DMS114 treated with DMSO at 0.1 percent for 48 hours (cell line): ENCODE data around the gene PPM1N.

Experiments
- DNase-seq: peaks from one replicate; lab custom pipeline; 2025; ENCODE audit not compliant: unreplicated experiment; lab: John Stamatoyannopoulos, UW

PPM1N gene

DNA sequence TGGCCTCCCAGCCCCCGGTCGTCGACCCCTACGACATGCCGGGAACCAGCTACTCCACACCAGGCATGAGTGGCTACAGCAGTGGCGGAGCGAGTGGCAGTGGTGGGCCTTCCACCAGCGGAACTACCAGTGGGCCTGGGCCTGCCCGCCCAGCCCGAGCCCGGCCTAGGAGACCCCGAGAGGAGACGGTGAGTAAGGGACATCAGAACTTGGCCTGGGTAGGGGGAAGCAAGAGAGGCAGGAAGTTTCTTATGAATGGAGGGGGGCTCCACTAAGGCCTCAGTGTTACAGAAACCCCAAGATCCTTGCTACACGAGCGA is 27.5 kb upstream of the PPM1N start:
- DNase-seq = no peak

DNA sequence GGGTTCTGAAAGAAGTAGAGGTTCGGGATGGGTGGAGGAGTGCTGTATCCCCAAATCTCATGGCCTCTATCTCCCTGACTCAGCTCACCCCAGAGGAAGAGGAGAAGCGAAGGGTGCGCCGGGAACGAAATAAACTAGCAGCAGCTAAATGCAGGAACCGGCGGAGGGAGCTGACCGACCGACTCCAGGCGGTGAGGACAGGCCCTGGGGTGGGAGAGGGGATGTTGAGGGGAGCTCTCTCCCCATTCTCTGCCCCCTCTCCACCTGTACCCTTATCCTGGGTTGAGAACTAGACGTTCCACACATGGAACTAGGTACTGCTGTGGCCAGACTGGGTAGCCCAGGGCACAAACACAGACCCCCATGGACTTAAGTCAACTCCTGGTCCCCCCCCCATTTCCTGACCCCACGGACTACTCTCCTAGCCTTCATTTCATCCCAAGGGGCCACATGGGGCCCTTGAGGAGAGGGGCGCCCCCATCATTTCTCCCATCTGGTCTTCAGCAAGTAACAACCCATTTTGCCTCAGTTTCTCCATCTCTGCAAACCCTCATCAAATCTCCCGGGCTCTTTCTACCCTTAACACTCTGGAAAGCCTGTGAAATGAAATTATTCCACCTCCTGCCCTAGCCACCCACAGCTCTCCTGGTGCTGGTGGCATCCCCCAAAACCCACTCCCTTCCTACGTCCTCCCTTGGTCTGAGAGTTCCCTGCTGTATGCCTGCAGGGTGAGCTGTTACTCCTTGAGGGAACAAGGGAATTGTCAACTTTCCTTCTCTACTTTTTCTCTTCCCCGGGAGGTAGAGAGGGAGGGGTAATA is 26.9 kb upstream of the PPM1N start:
- DNase-seq = no peak

DNA sequence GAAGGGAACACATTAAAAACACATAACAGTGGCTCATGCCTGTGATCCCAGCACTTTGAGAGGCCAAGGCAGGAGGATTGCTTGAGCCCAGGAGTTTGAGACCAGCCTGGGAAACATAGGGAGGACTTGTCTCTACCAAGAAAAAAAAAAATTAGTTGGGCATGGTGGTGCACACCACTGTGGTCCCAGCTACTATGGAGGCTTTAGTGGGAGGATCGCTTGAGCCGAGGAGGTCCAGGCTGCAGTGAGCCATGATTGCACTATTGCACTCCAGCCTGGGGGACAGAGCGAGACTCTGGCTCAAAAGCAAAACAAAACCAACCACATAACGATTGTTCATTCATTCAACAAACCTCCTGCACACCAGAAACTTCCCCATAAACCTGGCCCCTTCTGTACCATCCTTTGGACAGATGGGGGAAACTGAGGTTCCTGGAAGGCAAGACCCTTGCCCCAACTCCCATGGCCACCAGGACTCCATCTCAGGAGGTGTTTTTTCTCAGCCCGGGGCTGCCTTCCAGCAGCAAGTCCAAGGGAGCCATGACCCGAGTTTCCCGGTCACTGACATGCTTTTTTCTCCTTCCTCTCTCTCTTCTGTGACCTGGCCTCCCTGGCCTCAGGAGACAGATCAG is 26.2 kb upstream of the PPM1N start:
- DNase-seq = no peak

DNA sequence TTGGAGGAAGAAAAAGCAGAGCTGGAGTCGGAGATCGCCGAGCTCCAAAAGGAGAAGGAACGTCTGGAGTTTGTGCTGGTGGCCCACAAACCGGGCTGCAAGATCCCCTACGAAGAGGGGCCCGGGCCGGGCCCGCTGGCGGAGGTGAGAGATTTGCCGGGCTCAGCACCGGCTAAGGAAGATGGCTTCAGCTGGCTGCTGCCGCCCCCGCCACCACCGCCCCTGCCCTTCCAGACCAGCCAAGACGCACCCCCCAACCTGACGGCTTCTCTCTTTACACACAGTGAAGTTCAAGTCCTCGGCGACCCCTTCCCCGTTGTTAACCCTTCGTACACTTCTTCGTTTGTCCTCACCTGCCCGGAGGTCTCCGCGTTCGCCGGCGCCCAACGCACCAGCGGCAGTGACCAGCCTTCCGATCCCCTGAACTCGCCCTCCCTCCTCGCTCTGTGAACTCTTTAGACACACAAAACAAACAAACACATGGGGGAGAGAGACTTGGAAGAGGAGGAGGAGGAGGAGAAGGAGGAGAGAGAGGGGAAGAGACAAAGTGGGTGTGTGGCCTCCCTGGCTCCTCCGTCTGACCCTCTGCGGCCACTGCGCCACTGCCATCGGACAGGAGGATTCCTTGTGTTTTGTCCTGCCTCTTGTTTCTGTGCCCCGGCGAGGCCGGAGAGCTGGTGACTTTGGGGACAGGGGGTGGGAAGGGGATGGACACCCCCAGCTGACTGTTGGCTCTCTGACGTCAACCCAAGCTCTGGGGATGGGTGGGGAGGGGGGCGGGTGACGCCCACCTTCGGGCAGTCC is 25.5 kb upstream of the PPM1N start:
- no peak for DNase-seq

DNA sequence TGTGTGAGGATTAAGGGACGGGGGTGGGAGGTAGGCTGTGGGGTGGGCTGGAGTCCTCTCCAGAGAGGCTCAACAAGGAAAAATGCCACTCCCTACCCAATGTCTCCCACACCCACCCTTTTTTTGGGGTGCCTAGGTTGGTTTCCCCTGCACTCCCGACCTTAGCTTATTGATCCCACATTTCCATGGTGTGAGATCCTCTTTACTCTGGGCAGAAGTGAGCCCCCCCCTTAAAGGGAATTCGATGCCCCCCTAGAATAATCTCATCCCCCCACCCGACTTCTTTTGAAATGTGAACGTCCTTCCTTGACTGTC is 24.9 kb upstream of the PPM1N start:
- DNase-seq = no peak

DNA sequence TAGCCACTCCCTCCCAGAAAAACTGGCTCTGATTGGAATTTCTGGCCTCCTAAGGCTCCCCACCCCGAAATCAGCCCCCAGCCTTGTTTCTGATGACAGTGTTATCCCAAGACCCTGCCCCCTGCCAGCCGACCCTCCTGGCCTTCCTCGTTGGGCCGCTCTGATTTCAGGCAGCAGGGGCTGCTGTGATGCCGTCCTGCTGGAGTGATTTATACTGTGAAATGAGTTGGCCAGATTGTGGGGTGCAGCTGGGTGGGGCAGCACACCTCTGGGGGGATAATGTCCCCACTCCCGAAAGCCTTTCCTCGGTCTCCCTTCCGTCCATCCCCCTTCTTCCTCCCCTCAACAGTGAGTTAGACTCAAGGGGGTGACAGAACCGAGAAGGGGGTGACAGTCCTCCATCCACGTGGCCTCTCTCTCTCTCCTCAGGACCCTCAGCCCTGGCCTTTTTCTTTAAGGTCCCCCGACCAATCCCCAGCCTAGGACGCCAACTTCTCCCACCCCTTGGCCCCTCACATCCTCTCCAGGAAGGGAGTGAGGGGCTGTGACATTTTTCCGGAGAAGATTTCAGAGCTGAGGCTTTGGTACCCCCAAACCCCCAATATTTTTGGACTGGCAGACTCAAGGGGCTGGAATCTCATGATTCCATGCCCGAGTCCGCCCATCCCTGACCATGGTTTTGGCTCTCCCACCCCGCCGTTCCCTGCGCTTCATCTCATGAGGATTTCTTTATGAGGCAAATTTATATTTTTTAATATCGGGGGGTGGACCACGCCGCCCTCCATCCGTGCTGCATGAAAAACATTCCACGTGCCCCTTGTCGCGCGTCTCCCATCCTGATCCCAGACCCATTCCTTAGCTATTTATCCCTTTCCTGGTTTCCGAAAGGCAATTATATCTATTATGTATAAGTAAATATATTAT is 24.3 kb upstream of the PPM1N start:
- no peak for DNase-seq

DNA sequence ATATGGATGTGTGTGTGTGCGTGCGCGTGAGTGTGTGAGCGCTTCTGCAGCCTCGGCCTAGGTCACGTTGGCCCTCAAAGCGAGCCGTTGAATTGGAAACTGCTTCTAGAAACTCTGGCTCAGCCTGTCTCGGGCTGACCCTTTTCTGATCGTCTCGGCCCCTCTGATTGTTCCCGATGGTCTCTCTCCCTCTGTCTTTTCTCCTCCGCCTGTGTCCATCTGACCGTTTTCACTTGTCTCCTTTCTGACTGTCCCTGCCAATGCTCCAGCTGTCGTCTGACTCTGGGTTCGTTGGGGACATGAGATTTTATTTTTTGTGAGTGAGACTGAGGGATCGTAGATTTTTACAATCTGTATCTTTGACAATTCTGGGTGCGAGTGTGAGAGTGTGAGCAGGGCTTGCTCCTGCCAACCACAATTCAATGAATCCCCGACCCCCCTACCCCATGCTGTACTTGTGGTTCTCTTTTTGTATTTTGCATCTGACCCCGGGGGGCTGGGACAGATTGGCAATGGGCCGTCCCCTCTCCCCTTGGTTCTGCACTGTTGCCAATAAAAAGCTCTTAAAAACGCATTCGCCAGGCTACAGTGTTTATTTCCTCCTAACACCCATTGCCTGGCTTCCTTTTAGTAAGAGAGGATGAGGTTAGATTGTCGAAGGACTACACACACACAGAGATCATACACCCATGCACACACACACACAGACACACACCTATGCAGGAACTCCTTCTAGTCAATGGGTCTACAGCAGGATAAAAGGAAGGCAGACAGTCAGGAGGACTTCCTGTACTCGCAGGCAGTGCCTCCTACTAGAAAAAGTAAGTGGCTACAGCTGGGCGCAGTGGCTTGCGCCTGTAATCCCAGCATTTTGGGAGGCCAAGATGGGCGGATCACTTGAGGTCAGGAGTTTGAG is 23.4 kb upstream of the PPM1N start:
- DNase-seq = no peak

DNA sequence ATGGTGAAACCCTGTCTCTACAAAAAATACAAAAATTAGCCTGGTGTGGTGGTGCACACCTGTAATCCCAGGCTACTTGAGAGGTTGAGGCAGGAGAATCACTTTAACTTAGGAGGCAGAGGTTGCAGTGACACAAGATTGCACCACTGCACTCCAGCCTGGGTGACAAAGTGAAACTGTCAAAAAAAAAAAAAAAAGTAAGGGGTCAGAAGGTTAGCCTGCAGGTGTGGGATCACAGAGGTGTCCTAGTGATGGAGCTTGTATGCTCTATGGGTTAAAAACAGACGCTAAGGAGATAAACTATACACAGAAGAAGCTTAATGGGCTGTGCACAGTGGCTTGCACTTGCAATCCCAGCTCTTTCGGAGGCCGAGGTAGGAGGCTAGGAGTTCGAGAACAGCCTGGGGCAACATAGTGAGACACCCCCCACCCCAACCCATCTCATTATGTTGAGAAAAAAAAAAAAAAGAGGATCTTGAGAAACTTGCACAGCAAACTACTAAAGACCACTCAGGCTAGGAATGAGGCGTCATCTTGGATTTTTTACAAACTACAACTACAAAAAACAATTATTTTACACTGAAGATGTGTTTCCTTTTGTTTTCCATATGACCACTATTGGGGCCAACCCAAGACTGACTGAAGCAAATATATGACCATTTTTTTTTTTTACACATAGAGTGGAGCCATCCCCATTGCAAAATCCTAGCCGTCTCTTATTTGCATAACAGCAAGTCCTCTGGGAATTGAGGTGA is 22.5 kb upstream of the PPM1N start:
- DNase-seq = no peak

DNA sequence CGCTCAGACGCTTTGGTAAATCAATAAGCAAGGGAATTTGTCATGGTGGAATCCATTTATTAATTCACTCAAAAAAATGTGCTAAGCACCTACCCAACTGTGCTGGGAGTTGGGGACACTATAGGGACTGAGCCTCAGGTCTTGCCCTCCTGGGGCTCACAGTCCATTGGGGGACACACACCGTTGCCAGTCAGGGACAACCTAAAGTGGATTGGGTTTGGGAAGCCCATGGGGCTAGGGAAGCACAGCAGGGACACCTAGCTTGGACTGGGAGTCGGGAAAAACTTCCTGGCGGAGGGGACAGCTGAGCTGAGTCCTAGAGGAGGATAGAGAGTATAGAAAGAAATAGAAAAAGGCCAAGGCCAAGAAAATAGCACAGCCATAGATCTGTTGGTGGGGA is 21.9 kb upstream of the PPM1N start:
- no peak for DNase-seq

DNA sequence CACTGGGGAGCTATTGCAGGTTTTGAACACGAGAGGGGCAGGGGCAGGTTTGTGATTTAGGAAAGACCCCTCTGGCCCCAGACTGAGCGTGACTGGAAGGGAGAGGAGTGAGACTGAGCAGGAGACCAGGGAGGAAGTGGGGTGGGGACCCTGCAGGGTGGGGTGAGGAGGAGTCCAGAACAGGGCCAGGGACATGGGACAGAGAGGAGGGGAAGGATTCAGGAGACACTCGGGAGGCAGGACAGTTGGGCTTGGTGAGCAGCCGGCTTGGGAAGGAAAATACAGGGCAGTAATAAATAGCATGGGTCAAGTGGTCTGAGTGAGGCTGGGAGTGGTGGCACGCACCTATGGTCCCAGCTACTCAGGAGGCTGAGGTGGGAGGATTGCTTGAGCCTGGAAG is 21.1 kb upstream of the PPM1N start:
- no peak for DNase-seq

DNA sequence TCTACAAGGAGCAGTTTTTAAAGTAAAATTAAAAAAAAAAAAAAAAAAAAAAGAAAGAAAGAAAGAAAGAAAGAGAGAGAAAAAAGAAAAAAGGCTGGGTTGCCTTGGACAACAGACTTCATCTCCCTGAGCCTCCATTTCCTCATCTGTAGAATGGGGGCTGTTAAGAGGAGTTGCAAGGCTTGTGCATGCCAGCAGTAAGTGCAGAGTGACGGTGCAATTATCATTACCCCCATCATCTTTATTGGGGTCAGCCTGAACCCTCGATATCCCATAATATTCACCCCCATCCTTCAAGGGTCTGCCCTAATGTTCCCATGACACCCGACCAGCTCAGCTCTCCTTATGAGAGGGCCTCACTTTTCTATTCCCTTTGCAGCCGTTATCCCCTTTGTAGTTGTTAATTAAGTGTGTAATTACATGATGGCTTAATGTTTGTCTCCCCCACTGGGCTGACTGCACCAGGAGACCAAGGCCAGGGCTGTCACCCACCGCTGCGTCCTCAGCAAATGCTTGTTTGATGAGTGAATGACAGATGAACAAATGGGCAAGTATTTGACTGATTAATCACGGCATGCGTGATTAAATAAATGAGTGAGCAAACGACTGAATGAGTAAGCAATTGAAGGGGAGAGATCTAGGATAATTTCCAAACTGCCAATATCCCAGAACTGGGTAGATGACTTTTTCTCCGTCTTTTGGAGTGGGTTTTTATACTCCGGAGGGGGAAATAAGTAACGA is 20.4 kb upstream of the PPM1N start:
- DNase-seq = no peak

DNA sequence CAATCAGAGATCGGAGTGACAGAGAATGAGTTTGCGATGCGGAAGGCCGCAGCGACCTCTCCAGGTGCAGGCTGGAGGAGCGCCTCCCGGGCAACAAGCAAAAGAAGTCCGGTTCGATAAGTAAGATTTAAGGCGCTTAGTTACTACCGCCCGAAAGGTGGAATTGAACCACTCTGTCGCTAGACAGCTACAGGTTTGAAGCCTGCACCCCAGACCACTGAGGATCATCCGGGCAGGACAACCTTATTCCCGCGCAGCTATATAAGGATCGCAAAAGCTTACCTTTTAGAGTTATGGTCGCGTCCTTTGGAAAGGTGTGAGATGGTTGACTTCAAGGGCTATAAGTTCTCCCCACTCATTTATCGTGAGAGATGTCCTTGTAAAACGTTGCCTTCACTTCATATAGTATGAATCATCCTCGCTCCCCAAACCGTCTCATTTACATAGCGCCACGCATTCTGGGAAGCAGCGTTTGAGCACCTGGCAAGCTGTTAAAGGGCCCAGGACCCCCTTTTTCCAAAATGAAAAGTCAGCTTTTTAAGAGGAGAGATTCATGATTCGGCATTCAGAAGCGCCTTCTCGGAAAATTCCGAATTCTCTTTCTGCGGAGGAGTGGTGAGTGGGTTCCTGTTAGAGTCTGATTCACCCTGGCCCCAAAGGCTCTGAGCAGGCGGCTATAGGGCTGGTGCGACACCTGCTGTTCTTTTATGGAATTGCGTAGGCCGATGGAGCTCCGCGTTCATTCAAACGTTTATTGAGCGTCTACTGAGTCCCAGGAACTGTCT is 19.6 kb upstream of the PPM1N start:
- DNase-seq = peak; percentile 72

DNA sequence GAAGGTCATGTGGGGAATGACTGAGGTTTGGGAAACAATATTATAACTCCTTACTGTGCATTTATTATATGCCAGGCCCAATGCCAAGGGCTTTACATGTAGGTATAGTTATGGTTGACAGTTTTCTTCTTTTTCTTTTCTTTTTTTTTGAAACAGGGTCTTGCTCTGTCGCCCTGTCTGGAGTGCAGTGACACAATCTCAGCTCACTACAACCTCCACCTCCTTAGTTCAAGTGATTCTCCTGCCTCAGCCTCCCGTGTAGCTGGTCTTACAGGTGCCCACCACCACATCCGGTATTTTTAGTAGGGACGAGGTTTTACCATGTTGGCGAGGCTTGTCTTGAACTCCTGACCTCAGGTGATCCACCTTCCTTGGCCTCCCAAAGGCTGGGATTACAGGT is 15.2 kb upstream of the PPM1N start:
- no peak for DNase-seq

DNA sequence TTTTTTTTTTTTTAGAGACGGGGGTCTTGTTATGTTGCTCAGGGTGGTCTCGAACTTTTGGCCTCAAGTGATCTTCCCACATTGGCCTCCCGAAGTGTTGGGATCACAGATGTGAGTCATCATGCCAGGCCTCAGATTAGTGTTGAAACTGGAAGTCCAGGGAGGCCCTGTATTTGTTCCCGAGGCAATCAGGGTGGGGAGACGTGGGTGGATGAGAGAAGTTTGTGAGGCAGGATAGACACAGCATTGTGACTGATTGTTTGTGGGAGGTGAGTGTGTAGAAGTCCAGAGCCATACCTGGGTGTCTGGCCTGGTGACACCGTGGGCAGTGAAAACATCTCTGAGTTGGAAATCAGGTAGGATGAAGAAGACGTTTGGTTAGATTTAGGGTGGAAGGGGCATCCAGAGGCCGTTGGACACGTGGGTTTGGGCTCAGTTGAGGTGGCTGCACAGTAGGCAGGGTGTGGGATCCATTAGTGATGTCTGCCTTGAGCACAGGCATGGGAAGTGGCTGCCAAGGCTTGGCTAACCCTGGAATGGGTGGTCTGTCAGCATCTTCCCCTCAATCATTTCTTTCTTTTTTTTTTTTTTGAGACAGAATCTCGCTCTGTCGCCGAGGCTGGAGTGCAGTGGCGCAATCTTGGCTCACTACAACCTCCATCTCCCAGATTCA is 13.8 kb upstream of the PPM1N start:
- DNase-seq = no peak

DNA sequence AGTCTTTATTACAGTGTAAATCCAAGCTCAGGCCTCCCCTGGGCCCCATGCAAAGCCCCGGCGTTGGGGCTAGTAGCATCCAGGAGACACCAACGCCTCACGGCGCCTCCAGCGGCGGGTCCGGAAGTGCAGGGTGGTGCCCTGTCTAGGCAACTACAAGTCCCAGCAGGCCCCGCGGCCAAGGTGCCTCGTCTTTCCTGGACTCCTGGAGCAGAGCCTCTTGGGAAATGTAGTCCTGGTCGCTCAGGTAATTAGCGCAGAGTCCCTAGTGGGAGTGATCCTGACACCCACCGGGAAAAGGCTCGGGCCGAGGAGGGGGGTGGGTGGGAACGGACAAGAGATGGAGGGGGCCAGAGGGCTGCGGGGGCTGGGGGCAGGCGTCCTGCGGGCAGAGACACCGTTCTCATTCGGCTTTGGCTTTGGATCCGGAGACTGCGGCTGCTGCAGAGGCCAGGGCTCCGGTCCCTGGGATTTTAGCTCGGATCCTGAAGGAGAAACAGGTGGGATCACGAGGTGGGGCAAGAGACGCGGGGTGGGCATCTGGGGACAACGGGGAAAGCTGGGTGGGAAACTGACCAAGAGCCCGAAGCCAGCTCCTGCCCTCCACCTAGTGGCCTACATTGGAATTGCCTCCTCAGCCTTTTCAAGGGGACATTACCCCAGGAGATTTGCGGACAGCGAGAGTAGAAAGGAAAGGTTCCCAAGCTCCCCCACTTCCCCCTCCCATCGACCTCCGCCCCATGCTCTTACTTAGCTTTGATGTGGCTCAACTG is 12.8 kb upstream of the PPM1N start:
- DNase-seq = peak; percentile 76

DNA sequence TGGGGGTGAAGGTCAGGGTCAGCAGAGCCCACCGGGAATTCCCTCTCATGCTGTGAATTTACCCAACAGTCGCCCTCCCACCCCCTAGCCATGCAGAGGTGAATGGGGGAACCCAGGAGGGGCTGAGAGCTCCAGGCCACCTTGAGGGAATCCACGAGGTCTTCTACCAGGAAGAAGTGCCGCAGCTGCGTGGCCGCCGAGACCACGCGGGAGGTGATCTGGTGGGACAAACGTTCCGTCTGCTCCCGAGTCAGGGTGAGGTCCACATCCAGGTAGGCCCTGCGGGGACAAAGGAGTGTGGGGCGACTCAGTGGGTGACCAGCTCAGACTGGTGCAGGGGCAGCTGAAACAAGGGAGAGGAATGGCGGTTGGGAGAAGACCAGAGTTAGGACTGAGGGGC is 9.5 kb upstream of the PPM1N start:
- DNase-seq = no peak
